DOHH2 (cell line): Measurements from ENCODE around the gene GINS1.

Experiments
- H3F3A ChIP-seq: fragments of 200-600 bp; sonication (generic), shearing (Covaris generic); 2 replicates; pipeline ENCODE4 v1.6.0; 2016; ENCODE audit warnings: antibody characterized with exemption, mild to moderate bottlenecking; ENCODE audit not compliant: control insufficient read depth, insufficient read depth
- H3K27ac ChIP-seq: fragments of 200-600 bp; sonication (generic); 2 replicates; pipeline ENCODE4 v1.5.1; 2014; ENCODE audit warnings: low read depth, mild to moderate bottlenecking, low read length, moderate library complexity
- H3K27me3 ChIP-seq: fragments of 200-600 bp; sonication (generic); 2 replicates; pipeline ENCODE4 v1.6.1; 2014; ENCODE audit warnings: mild to moderate bottlenecking, low read length, mixed read lengths; ENCODE audit not compliant: control insufficient read depth
- H3K36me3 ChIP-seq: fragments of 200-600 bp; sonication (generic); 2 replicates; pipeline ENCODE4 v1.6.1; 2014; ENCODE audit warnings: mild to moderate bottlenecking, low read length, moderate library complexity, mixed read lengths; ENCODE audit not compliant: control insufficient read depth
- H3K4me1 ChIP-seq: fragments of 200-600 bp; sonication (generic); 2 replicates; pipeline ENCODE4 v1.6.1; 2014; ENCODE audit warnings: mild to moderate bottlenecking, low read length, mixed read lengths; ENCODE audit not compliant: control insufficient read depth
- H3K4me2 ChIP-seq: fragments of 200-600 bp; sonication (generic); 2 replicates; pipeline ENCODE4 v1.6.0; 2014; ENCODE audit warnings: mild to moderate bottlenecking, low read length, moderate library complexity
- H3K4me3 ChIP-seq: fragments of 200-600 bp; sonication (generic); 2 replicates; pipeline ENCODE4 v1.5.1; 2014; ENCODE audit warnings: mild to moderate bottlenecking, low read length, mixed read lengths
- H3K79me2 ChIP-seq: fragments of 200-600 bp; sonication (generic); 2 replicates; pipeline ENCODE4 v1.6.1; 2014; ENCODE audit warnings: mild to moderate bottlenecking, low read length, mixed read lengths; ENCODE audit not compliant: control insufficient read depth
- H3K9me2 ChIP-seq: fragments of 200-600 bp; sonication (generic); replicated peaks from 2 replicates; pipeline ENCODE4 v1.6.1; 2014; ENCODE audit warnings: mild to moderate bottlenecking, low read length, mixed read lengths; ENCODE audit not compliant: control insufficient read depth
- H3K9me3 ChIP-seq: fragments of 200-600 bp; sonication (generic); 2 replicates; pipeline ENCODE4 v1.6.1; 2014; ENCODE audit warnings: antibody characterized with exemption, low read length, mixed read lengths; ENCODE audit not compliant: control insufficient read depth, insufficient read depth
- H4K20me1 ChIP-seq: fragments of 200-600 bp; sonication (generic); 2 replicates; pipeline ENCODE4 v1.6.0; 2014; ENCODE audit warnings: low read depth, mild to moderate bottlenecking, antibody characterized with exemption, low read length, moderate library complexity; ENCODE audit not compliant: control insufficient read depth, insufficient read depth
- CTCF ChIP-seq: fragments of 200-600 bp; sonication (generic); IDR thresholded peaks from one replicate; pipeline ENCODE4 v1.5.1; 2014; ENCODE audit warnings: antibody characterized with exemption, mild to moderate bottlenecking, low read depth, low read length; ENCODE audit not compliant: poor library complexity, severe bottlenecking
- EZH2phosphoT487 ChIP-seq: fragments of 200-600 bp; sonication (generic); IDR thresholded peaks from 2 replicates; pipeline ENCODE4 v1.6.1; 2017; ENCODE audit warnings: borderline replicate concordance, mild to moderate bottlenecking, antibody characterized with exemption, low read length, moderate library complexity, mixed read lengths

GINS1 gene

GRCh38 chr20:25496165-25496967 lies 88.9 kb downstream of the GINS1 start:
- TF ChIP-seq CTCF (no peak), EZH2phosphoT487 (no peak)

GRCh38 chr20:25496968-25497401 lies 89.5 kb downstream of the GINS1 start:
- TF ChIP-seq EZH2phosphoT487 (no peak), CTCF (no peak)
- Histone ChIP-seq H3K27me3 (no peaks in the 10 kb centered on the region), H3K9me3 (no peaks in the 10 kb centered on the region), H3K36me3 (no peaks in the 10 kb centered on the region), H3K9me2 (no peaks in the 10 kb centered on the region), H3K4me3 (no peak overlapping the region), H3K4me1 (no peaks in the 10 kb centered on the region), H4K20me1 (no peaks in the 10 kb centered on the region; the same call in 1 of the 2 replicates), H3F3A (no peaks in the 10 kb centered on the region), H3K79me2 (no peaks in the 10 kb centered on the region), H3K27ac (no peak overlapping the region), H3K4me2 (no peak overlapping the region)

More at GRCh38 chr20:25496165-25496967, 88.9 kb downstream of the GINS1 start:
- Histone ChIP-seq H3K27me3 (no peaks in the 10 kb centered on the region), H4K20me1 (no peaks in the 10 kb centered on the region; the same call in 1 of the 2 replicates), H3F3A (no peaks in the 10 kb centered on the region), H3K27ac (no peak overlapping the region), H3K4me1 (no peaks in the 10 kb centered on the region), H3K4me3 (no peak overlapping the region), H3K9me3 (no peaks in the 10 kb centered on the region), H3K36me3 (no peaks in the 10 kb centered on the region), H3K79me2 (no peaks in the 10 kb centered on the region), H3K4me2 (no peak overlapping the region), H3K9me2 (no peaks in the 10 kb centered on the region)

GRCh38 chr20:25497586-25498279 lies 90.3 kb downstream of the GINS1 start:
- no peaks in the 10 kb centered on the region for H3K79me2 ChIP-seq
- no peak overlapping the region for H3K4me3 ChIP-seq
- TF ChIP-seq CTCF (no peak), EZH2phosphoT487 (no peak)
- no peaks in the 10 kb centered on the region for H3K9me3 ChIP-seq
- H3K4me2 ChIP-seq: no peak overlapping the region
- H3K4me1 ChIP-seq: no peaks in the 10 kb centered on the region
- no peak overlapping the region for H3K27ac ChIP-seq
- no peaks in the 10 kb centered on the region for H3K36me3 ChIP-seq
- H3K9me2 ChIP-seq: no peaks in the 10 kb centered on the region
- no peaks in the 10 kb centered on the region for H3F3A ChIP-seq
- H4K20me1 ChIP-seq: no peaks in the 10 kb centered on the region; the same call in 1 of the 2 replicates
- no peaks in the 10 kb centered on the region for H3K27me3 ChIP-seq
